Measurements from ENCODE around the gene ASGR2.

DNA sequence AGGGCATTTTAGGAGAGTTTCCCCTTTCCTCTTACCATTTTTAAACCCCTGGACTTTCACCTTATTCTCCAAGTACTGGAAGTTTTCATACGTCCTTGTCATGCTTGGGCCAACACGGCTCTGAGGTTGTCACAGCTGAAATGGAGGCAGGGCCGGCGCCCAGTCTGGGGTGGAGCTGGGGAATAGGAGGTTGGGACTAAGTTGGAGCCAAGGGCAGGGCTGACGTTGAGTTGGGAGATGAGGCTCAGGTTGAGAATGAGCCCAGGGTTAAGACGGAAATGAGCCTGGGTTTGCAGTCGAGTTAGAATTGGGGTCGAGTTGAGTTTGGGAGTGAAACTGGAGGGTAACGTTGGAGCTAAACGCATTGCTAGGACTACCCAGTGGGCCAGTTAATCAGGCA lies 35.9 kb downstream of the ASGR2 start:
- no peak for TF ChIP-seq L3MBTL2 (conservative IDR thresholded peaks at IDR 0.05)
- no peak for TF ChIP-seq CTBP1 (IDR thresholded peaks at IDR 0.05; ENCODE audit: borderline replicate concordance)
- no peak for TF ChIP-seq SP1 (IDR thresholded peaks at IDR 0.05)
- TF ChIP-seq FOXM1 (IDR thresholded peaks at IDR 0.05; ENCODE audit: borderline replicate concordance): no peak
- TF ChIP-seq TARDBP (IDR thresholded peaks at IDR 0.05): no peak
- no peak for TF ChIP-seq HDGF (IDR thresholded peaks at IDR 0.05; ENCODE audit: borderline replicate concordance)
- TF ChIP-seq LEF1 (IDR thresholded peaks at IDR 0.05; ENCODE audit: borderline replicate concordance): no peak
- no peak for TF ChIP-seq NFRKB (IDR thresholded peaks at IDR 0.05)
- no peak for TF ChIP-seq ELF4 (IDR thresholded peaks at IDR 0.05)
- no peak for TF ChIP-seq ZNF384 (IDR thresholded peaks at IDR 0.05)
- TF ChIP-seq FOXA1 (IDR thresholded peaks at IDR 0.05): no peak
